Adipocyte (in vitro differentiated cells): ENCODE results near the gene THSD7B.

Source experiments
- DNase-seq: peaks from one replicate; pipeline ENCODE4 v3.0.0-alpha.2; 2015; ENCODE audit warnings: low read depth
- H3K27me3 ChIP-seq: replicated peaks from 2 replicates; pipeline ENCODE4 v1.7.0; 2013; ENCODE audit warnings: mild to moderate bottlenecking, low read length, moderate library complexity; ENCODE audit not compliant: control insufficient read depth, insufficient read depth
- H3K36me3 ChIP-seq: 2 replicates; pipeline ENCODE4 v1.7.0; 2013; ENCODE audit warnings: low read length, mild to moderate bottlenecking, moderate library complexity; ENCODE audit not compliant: control insufficient read depth, insufficient read depth, severe bottlenecking
- H3K4me1 ChIP-seq: 2 replicates; pipeline ENCODE4 v1.7.0; 2013; ENCODE audit warnings: mild to moderate bottlenecking, low read length, moderate library complexity; ENCODE audit not compliant: control insufficient read depth, insufficient read depth
- H3K4me3 ChIP-seq: 2 replicates; pipeline ENCODE4 v1.7.0; 2013; ENCODE audit warnings: mild to moderate bottlenecking, low read length, moderate library complexity
- H3K9ac ChIP-seq: 2 replicates; pipeline ENCODE4 v1.7.0; 2013; ENCODE audit warnings: mild to moderate bottlenecking, low read length, moderate library complexity
- H3K9me3 ChIP-seq: 2 replicates; pipeline ENCODE4 v1.7.0; 2013; ENCODE audit warnings: mild to moderate bottlenecking, low read length, moderate library complexity; ENCODE audit not compliant: control insufficient read depth

The THSD7B gene

GRCh38 chr2:137193401-137193800, 428.1 kb downstream of the THSD7B start:
- H3K4me3 ChIP-seq: no peak overlapping the region
- H3K36me3 ChIP-seq: no peaks in the 10 kb centered on the region
- H3K4me1 ChIP-seq: peaks cover 21% of the 10 kb centered on the region
- H3K27me3 ChIP-seq: no peaks in the 10 kb centered on the region
- no peak for DNase-seq
- no peaks in the 10 kb centered on the region for H3K9me3 ChIP-seq
- no peak overlapping the region for H3K9ac ChIP-seq

- Histone ChIP-seq H3K9ac (no peak overlapping the region), H3K27me3 (no peaks in the 10 kb centered on the region), H3K36me3 (no peaks in the 10 kb centered on the region), H3K9me3 (no peaks in the 10 kb centered on the region), H3K4me1 (peaks cover 21% of the 10 kb centered on the region), H3K4me3 (no peak overlapping the region)
- DNase-seq: no peak
Measured at GRCh38 chr2:137194111-137194510, 428.8 kb downstream of the THSD7B start.

- DNase-seq: no peak
- no peak overlapping the region for H3K4me3 ChIP-seq
- no peaks in the 10 kb centered on the region for H3K27me3 ChIP-seq
- H3K36me3 ChIP-seq: no peaks in the 10 kb centered on the region
- no peaks in the 10 kb centered on the region for H3K9me3 ChIP-seq
- no peak overlapping the region for H3K9ac ChIP-seq
- H3K4me1 ChIP-seq: no peaks in the 10 kb centered on the region
Measured at GRCh38 chr2:137199751-137200150, 434.4 kb downstream of the THSD7B start.

- Histone ChIP-seq H3K36me3 (no peaks in the 10 kb centered on the region), H3K27me3 (no peaks in the 10 kb centered on the region), H3K4me1 (no peaks in the 10 kb centered on the region), H3K4me3 (no peak overlapping the region), H3K9ac (no peak overlapping the region), H3K9me3 (no peaks in the 10 kb centered on the region)
- no peak for DNase-seq
Measured at GRCh38 chr2:137202318-137202717, 437.0 kb downstream of the THSD7B start.

GRCh38 chr2:137205324-137205723, 440.0 kb downstream of the THSD7B start:
- peaks cover 6% of the 10 kb centered on the region for H3K4me1 ChIP-seq

GRCh38 chr2:137206069-137206468, 440.7 kb downstream of the THSD7B start:
- H3K9me3 ChIP-seq: no peaks in the 10 kb centered on the region
- no peak for DNase-seq
- no peak overlapping the region for H3K4me3 ChIP-seq
- H3K27me3 ChIP-seq: no peaks in the 10 kb centered on the region
- H3K36me3 ChIP-seq: no peaks in the 10 kb centered on the region
- peaks cover 6% of the 10 kb centered on the region for H3K4me1 ChIP-seq
- H3K9ac ChIP-seq: no peak overlapping the region

More at GRCh38 chr2:137205324-137205723, 440.0 kb downstream of the THSD7B start:
- no peaks in the 10 kb centered on the region for H3K27me3 ChIP-seq
- no peaks in the 10 kb centered on the region for H3K36me3 ChIP-seq
- H3K9me3 ChIP-seq: no peaks in the 10 kb centered on the region
- H3K9ac ChIP-seq: no peak overlapping the region
- no peak for DNase-seq
- no peak overlapping the region for H3K4me3 ChIP-seq

- Histone ChIP-seq H3K27me3 (no peaks in the 10 kb centered on the region), H3K9me3 (no peaks in the 10 kb centered on the region), H3K36me3 (no peaks in the 10 kb centered on the region), H3K4me3 (no peak overlapping the region), H3K4me1 (peaks cover 6% of the 10 kb centered on the region), H3K9ac (no peak overlapping the region)
- DNase-seq: no peak
Measured at GRCh38 chr2:137207030-137207429, 441.7 kb downstream of the THSD7B start.

GRCh38 chr2:137208431-137208891, 443.1 kb downstream of the THSD7B start:
- no peak overlapping the region for H3K4me3 ChIP-seq
- DNase-seq: peak; percentile 30
- H3K4me1 ChIP-seq: peaks cover 6% of the 10 kb centered on the region
- H3K9ac ChIP-seq: no peak overlapping the region
- no peaks in the 10 kb centered on the region for H3K36me3 ChIP-seq
- H3K27me3 ChIP-seq: no peaks in the 10 kb centered on the region
- no peaks in the 10 kb centered on the region for H3K9me3 ChIP-seq

GRCh38 chr2:137210039-137210438, 444.7 kb downstream of the THSD7B start:
- H3K36me3 ChIP-seq: no peaks in the 10 kb centered on the region
- no peaks in the 10 kb centered on the region for H3K9me3 ChIP-seq
- H3K4me1 ChIP-seq: peaks cover 6% of the 10 kb centered on the region
- no peak overlapping the region for H3K4me3 ChIP-seq
- no peaks in the 10 kb centered on the region for H3K27me3 ChIP-seq
- H3K9ac ChIP-seq: no peak overlapping the region
- DNase-seq: no peak

GRCh38 chr2:137211761-137212160, 446.4 kb downstream of the THSD7B start:
- Histone ChIP-seq H3K4me1 (peaks cover 6% of the 10 kb centered on the region), H3K9ac (no peak overlapping the region)

GRCh38 chr2:137220438-137220993, 455.2 kb downstream of the THSD7B start:
- H3K9ac ChIP-seq: no peak overlapping the region
- H3K9me3 ChIP-seq: no peaks in the 10 kb centered on the region
- H3K4me3 ChIP-seq: no peak overlapping the region
- DNase-seq: peak; percentile 79
- H3K36me3 ChIP-seq: no peaks in the 10 kb centered on the region
- H3K4me1 ChIP-seq: peaks cover 7% of the 10 kb centered on the region
- H3K27me3 ChIP-seq: no peaks in the 10 kb centered on the region

More at GRCh38 chr2:137211761-137212160, 446.4 kb downstream of the THSD7B start:
- no peak for DNase-seq
- H3K4me3 ChIP-seq: no peak overlapping the region
- H3K27me3 ChIP-seq: no peaks in the 10 kb centered on the region
- H3K36me3 ChIP-seq: no peaks in the 10 kb centered on the region
- no peaks in the 10 kb centered on the region for H3K9me3 ChIP-seq
